Psoas muscle (tissue), 8 donors: Measurements from ENCODE around the gene IRS1. TPM values are rescaled to one million over a fixed set of nuclear protein-coding genes. Genes with fewer than 3 reads are reported as not detected.

Experiments used
- ATAC-seq, 4 donors: fragments of 200-7000 bp; cut with Tn5 transposase; one replicate each; pipeline ENCODE4 v1.9.1; 2020; ENCODE audit warnings: moderate library complexity in 3 of 4, mild to moderate bottlenecking in 2 of 4
- DNase-seq, 2 donors: peaks; one replicate each; pipeline ENCODE4 v3.0.0-alpha.2; 2020
- H3K27ac ChIP-seq: fragments of 200-600 bp; one replicate; pipeline ENCODE4 v1.8.0; 2022
- H3K27me3 ChIP-seq, 3 donors: fragments of 200-600 bp in 1 of 3; one replicate each; pipeline versions ENCODE4 v1.6.1 to v1.8.0; 2013 to 2022; ENCODE audit warnings: low read length in 2 of 3, mild to moderate bottlenecking in 2 of 3, moderate library complexity in 1 of 3; ENCODE audit not compliant: insufficient read depth in 3 of 3
- H3K36me3 ChIP-seq, 2 donors: fragments of 200-600 bp in 1 of 2; one replicate each; pipeline versions ENCODE4 v1.6.1 to v1.8.0; 2013 to 2022; ENCODE audit warnings: low read depth in 1 of 2, mild to moderate bottlenecking in 1 of 2, moderate library complexity in 1 of 2; ENCODE audit not compliant: insufficient read depth in 1 of 2
- H3K4me1 ChIP-seq: fragments of 200-600 bp; one replicate; pipeline ENCODE4 v1.8.0; 2022
- H3K4me3 ChIP-seq: fragments of 200-600 bp; one replicate; pipeline ENCODE4 v1.8.0; 2022; ENCODE audit warnings: mild to moderate bottlenecking
- H3K9me3 ChIP-seq: fragments of 200-600 bp; one replicate; pipeline ENCODE4 v1.8.0; 2022
- CTCF ChIP-seq: fragments of 200-600 bp; IDR thresholded peaks from one replicate; pipeline ENCODE4 v1.8.0; 2022; ENCODE audit warnings: antibody characterized with exemption
- WGBS, 3 donors: extraction: QIAGEN DNeasy Blood & Tissue Kit; methylation state at CpG; one replicate each; pipeline versions ENCODE4 v1.1.6 to v1.1.7; 2013; 5-methylcytosine and 5-hydroxymethylcytosine counted together
- intact Hi-C, 2 donors: fragments of 100-400 bp; cut with DNase I; formaldehyde crosslinking; loops; one replicate each; pipeline versions ENCODE4 v1.11.0 to v1.14.2; 2022
- polyA plus RNA-seq, 3 donors: library from polyadenylated mRNA; stranded (reverse); fragments of 200-250 nt; gene quantifications; one replicate each; pipeline ENCODE4 v1.2.3, GENCODE V29; 2013
- total RNA-seq, 4 donors: library from RNA; stranded (reverse); fragmentation: NEBNext Ultra II Directional in 2 of 4; extraction: Animal tissue kit (Norgen Biotek cat#: 25700) in 2 of 4; gene quantifications; one replicate each; pipeline versions ENCODE4 v1.2.1 to v1.2.4, GENCODE V29; 2021 to 2023
- donor health status: healthy with polysubstance abuse.
- donor health status: DM: no; HTN: no; CAD: no; lungs with moderate emphysema.
- donor health status: Bipolar disorder and iron deficiency.
- donor health status: healthy.
- donor health status: DM: yes; HTN: yes; CAD: no.
- donor health status: DM: no; HTN: no; CAD: no.
- donor health status: DM: no; HTN: no; CAD: no.
- donor health status: DM: yes; HTN: yes; CAD: no.

IRS1 gene
- total and polyA plus RNA-seq, 7 donors, result 2.5 to 21.0 (median 11.9) TPM

DNA sequence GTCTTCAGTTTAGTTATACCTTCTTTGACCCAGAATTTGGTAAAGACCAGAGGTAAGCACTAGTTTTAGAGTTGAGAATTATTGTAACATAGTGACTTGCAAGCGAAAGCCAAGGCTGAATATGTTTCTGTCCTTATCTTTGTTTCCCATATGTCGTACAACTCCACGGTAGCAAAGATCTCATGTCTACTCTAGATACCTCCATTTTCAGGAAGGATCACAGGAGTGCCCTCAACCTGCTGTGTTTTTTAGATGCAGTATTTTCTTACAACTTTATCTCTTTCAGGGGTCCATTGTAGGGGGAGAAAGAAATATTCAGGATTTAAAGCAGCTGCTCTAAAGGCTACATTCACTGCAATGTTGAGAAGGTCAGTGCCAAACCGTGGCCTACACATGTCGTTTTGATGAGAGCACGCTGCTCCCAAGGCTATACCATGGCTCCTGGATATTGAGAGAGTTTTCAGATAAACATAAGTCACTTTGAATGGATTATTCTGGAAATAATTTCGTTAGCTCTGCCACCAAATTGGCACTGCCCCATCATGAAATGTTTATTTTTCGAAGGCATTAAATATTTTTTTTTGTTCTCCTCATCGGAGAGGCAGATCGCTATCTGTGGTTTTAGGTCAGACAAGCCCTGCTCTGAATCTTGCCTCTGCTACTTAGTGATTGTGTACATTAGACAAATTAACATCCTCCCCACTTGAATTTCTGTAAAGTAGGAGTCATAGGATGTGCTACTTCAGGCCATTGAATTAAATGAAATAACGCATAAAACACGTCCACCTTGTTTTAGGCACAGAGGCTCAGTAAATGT, 38.4 kb upstream of the IRS1 start:
- intact Hi-C loops, result loop anchor here in 1 of 2 donors (10.0 kb wide), 1 partner anchor 147 kb away; no protein-coding TSS in a partner anchor
- no peak for TF ChIP-seq CTCF
- Histone ChIP-seq H3K4me3 (no peak overlapping the region), H3K27ac (no peak overlapping the region), H3K4me1 (peaks cover 32% of the 10 kb centered on the region), H3K9me3 (no peaks in the 10 kb centered on the region), H3K36me3 (no peaks in the 10 kb centered on the region), H3K27me3 (no peaks in the 10 kb centered on the region)
- no peak for ATAC-seq
- whole genome bisulfite sequencing, 3 donors, result 78 to 90% (median 85%) methylated on average over 12 of the region's 12 CpGs
- DNase-seq, result no peak

- no peaks in the 10 kb centered on the region for H3K9me3 ChIP-seq
- ATAC-seq, result no peak
- H3K27me3 ChIP-seq, result no peaks in the 10 kb centered on the region
- H3K36me3 ChIP-seq, result no peaks in the 10 kb centered on the region
- DNase-seq, result no peak
- H3K4me3 ChIP-seq, result peak overlapping the region; percentile 86
- 91 to 94% (median 92%) methylated on average over 7 of the region's 7 CpGs for WGBS, 3 donors
- H3K4me1 ChIP-seq, result peaks cover 36% of the 10 kb centered on the region
- H3K27ac ChIP-seq, result no peak overlapping the region
- TF ChIP-seq CTCF, result no peak
- intact Hi-C loops, result loop anchor here in 1 of 2 donors (10.0 kb wide), 1 partner anchor 147 kb away; no protein-coding TSS in a partner anchor
These were observed 37.7 kb upstream of the IRS1 start for GRCh38 chr2:226837334-226837733.

GRCh38 chr2:226836548-226836885, 36.9 kb upstream of the IRS1 start:
- intact Hi-C loops, result loop anchor here in 1 of 2 donors (10.0 kb wide), 1 partner anchor 148 kb away; no protein-coding TSS in a partner anchor
- no peaks in the 10 kb centered on the region for H3K36me3 ChIP-seq
- H3K4me3 ChIP-seq, result peak overlapping the region; percentile 86
- no peaks in the 10 kb centered on the region for H3K9me3 ChIP-seq
- H3K4me1 ChIP-seq, result peaks cover 36% of the 10 kb centered on the region
- WGBS, 3 donors, result 2 to 3% (median 3%) methylated on average over 6 of the region's 6 CpGs
- peak overlapping the region; percentile 96 for H3K27ac ChIP-seq
- ATAC-seq (peak in 1 of 4 donors; percentile 27), DNase-seq (no peak)
- TF ChIP-seq CTCF, result no peak
- no peaks in the 10 kb centered on the region for H3K27me3 ChIP-seq

GRCh38 chr2:226835796-226836547, 36.4 kb upstream of the IRS1 start, which contains the start of gene RHBDD1:
TSS of gene RHBDD1 (plus strand) at chr2:226836054. CDS start at chr2:226864694, 28,640 bp downstream.
- Histone ChIP-seq H3K36me3 (no peaks in the 10 kb centered on the region), H3K4me3 (peak within 1 kb of the TSS; percentile 86), H3K9me3 (no peaks in the 10 kb centered on the region), H3K27me3 (no peaks in the 10 kb centered on the region), H3K4me1 (peaks cover 36% of the 10 kb centered on the region), H3K27ac (peak within 1 kb of the TSS; percentile 96)
- ATAC-seq (peak; percentile 98 to 99 (median 98)), DNase-seq (peak; percentile 96 to 97)
- WGBS, 3 donors, result 0 to 1% (median 1%) methylated on average over 72 to 75 of the region's 75 CpGs
- no peak for TF ChIP-seq CTCF
- intact Hi-C loops, result loop anchor here in 1 of 2 donors (10.0 kb wide), 1 partner anchor 149 kb away; no protein-coding TSS in a partner anchor
